22Rv1 (cell line): ENCODE results near the gene ERAP2.

Source experiments
- ZFX ChIP-seq: fragments of 450-650 bp; IDR thresholded peaks from 2 replicates; pipeline ENCODE4 v1.6.1; 2017; ENCODE audit warnings: antibody characterized with exemption, borderline replicate concordance
- TF ChIP-seq, protein P1 (sequence below): fragments of 450-650 bp; IDR thresholded peaks from 2 replicates; pipeline ENCODE4 v1.5.1; 2017; ENCODE audit warnings: mild to moderate bottlenecking

DNA sequence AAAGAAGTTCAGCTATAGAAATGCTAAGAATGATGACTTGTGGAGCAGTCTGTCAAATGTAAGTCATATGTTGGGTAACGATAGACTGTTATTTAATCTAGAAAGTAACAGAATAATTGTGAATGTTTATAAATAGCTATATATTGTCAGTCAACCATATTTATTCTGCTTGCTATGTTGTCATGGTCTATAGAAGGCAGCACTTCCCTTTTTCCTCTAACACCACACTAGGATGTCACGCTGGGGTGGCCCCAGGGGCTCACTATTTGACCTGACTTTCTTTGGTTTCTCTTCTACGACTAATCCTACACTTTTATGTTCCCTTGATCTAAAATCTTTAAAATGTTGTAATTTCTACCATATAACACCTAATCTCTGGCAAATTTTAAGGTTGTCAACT lies 20.5 kb downstream of the ERAP2 start:
- TF ChIP-seq, protein P1, sequence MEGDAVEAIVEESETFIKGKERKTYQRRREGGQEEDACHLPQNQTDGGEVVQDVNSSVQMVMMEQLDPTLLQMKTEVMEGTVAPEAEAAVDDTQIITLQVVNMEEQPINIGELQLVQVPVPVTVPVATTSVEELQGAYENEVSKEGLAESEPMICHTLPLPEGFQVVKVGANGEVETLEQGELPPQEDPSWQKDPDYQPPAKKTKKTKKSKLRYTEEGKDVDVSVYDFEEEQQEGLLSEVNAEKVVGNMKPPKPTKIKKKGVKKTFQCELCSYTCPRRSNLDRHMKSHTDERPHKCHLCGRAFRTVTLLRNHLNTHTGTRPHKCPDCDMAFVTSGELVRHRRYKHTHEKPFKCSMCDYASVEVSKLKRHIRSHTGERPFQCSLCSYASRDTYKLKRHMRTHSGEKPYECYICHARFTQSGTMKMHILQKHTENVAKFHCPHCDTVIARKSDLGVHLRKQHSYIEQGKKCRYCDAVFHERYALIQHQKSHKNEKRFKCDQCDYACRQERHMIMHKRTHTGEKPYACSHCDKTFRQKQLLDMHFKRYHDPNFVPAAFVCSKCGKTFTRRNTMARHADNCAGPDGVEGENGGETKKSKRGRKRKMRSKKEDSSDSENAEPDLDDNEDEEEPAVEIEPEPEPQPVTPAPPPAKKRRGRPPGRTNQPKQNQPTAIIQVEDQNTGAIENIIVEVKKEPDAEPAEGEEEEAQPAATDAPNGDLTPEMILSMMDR: no peak
- no peak for TF ChIP-seq ZFX
